H1 (cell line): ENCODE measurements around the gene SYNJ2BP. TPM values are rescaled to one million over a fixed set of nuclear protein-coding genes. Genes with fewer than 3 reads are reported as not detected.

Experiments used
- CTCF ChIA-PET: fragments of 300-600 bp; sonication (Branson Sonifier 250); formaldehyde crosslinking; loops from one replicate; lab custom pipeline; 2021; ENCODE audit not compliant: partially characterized antibody; lab: Charles Lee
- POLR2A ChIA-PET: fragments of 300-600 bp; sonication (Branson Sonifier 250); formaldehyde crosslinking; loops from one replicate; lab custom pipeline; 2021; ENCODE audit warnings: inconsistent platforms; ENCODE audit not compliant: partially characterized antibody; lab: Charles Lee
- DNase-seq, 2 experiments: peaks; one replicate each; pipeline versions ENCODE4 v3.0.0 to v3.0.0-alpha.2; 2010 to 2022; ENCODE audit warnings: low spot score in 2 of 2, low read depth in 1 of 2, mixed read lengths in 1 of 2
- FAIRE-seq: peaks from 2 replicates; lab custom pipeline; 2011; peaks lifted over from hg19 to GRCh38; lab: Jason Lieb, UNC
- H2AFZ ChIP-seq: 2 replicates; pipeline ENCODE4 v1.8.1; 2012; ENCODE audit warnings: low read length, inconsistent platforms
- H2AK5ac ChIP-seq: 2 replicates; pipeline ENCODE4 v1.6.1; 2013; ENCODE audit warnings: low read depth, low read length
- H2BK120ac ChIP-seq: replicated peaks from 2 replicates; pipeline ENCODE3; 2013; ENCODE audit warnings: low read depth, low read length, inconsistent platforms
- H2BK12ac ChIP-seq: 2 replicates; pipeline ENCODE4 v1.6.1; 2013; ENCODE audit warnings: low read depth, low read length
- H2BK15ac ChIP-seq: 2 replicates; pipeline ENCODE4 v1.6.1; 2013; ENCODE audit warnings: low read length
- H2BK20ac ChIP-seq: 2 replicates; pipeline ENCODE4 v1.6.1; 2013; ENCODE audit warnings: low read length
- H2BK5ac ChIP-seq: 2 replicates; pipeline ENCODE4 v1.6.1; 2013; ENCODE audit warnings: low read depth, low read length
- H3K14ac ChIP-seq: 2 replicates; pipeline ENCODE4 v1.6.1; 2013; ENCODE audit warnings: inconsistent platforms; ENCODE audit not compliant: insufficient read length
- H3K18ac ChIP-seq: 2 replicates; pipeline ENCODE4 v1.6.1; 2013; ENCODE audit warnings: low read length; ENCODE audit errors: extremely low read depth
- H3K23ac ChIP-seq: 2 replicates; pipeline ENCODE4 v1.6.1; 2013; ENCODE audit warnings: inconsistent platforms; ENCODE audit not compliant: insufficient read length
- H3K23me2 ChIP-seq: 2 replicates; pipeline ENCODE4 v1.6.1; 2013; ENCODE audit warnings: low read depth, low read length
- H3K27ac ChIP-seq: 2 replicates; pipeline ENCODE4 v1.6.1; 2011; ENCODE audit warnings: low read depth, low read length, inconsistent platforms
- H3K27me3 ChIP-seq, 4 experiments: replicated peaks in 1 of 4; 1 replicate in 1 of 4; 2 replicates in 3 of 4; pipeline versions ENCODE4 v1.6.1 to v1.8.1; 2011 to 2013; ENCODE audit warnings: low read length in 3 of 4, mild to moderate bottlenecking in 3 of 4, inconsistent platforms in 2 of 4, mixed read lengths in 2 of 4, moderate library complexity in 1 of 4; ENCODE audit not compliant: control insufficient read depth in 3 of 4, insufficient read depth in 3 of 4; ENCODE audit errors: extremely low read depth in 1 of 4
- H3K36me3 ChIP-seq, 4 experiments: 2 replicates each; pipeline versions ENCODE4 v1.6.1 to v1.8.1; 2011 to 2013; ENCODE audit warnings: mild to moderate bottlenecking in 4 of 4, low read length in 3 of 4, moderate library complexity in 2 of 4, control low read depth in 1 of 4, inconsistent platforms in 1 of 4; ENCODE audit not compliant: insufficient read depth in 4 of 4, control insufficient read depth in 2 of 4
- H3K4ac ChIP-seq: replicated peaks from 2 replicates; pipeline ENCODE3; 2013; ENCODE audit warnings: low read length, low read depth, mixed read lengths, inconsistent platforms; ENCODE audit not compliant: insufficient read length
- H3K4me1 ChIP-seq, 4 experiments: replicated peaks in 1 of 4; 1 replicate in 1 of 4; 2 replicates in 3 of 4; pipeline versions ENCODE4 v1.6.1 to v1.8.1; 2011 to 2013; ENCODE audit warnings: low read length in 3 of 4, inconsistent platforms in 2 of 4, mixed read lengths in 1 of 4; ENCODE audit not compliant: insufficient read depth in 4 of 4, control insufficient read depth in 3 of 4
- H3K4me2 ChIP-seq, 2 experiments: 2 replicates each; pipeline versions ENCODE4 v1.6.1 to v1.8.1; 2011 to 2013; ENCODE audit warnings: low read depth in 2 of 2, low read length in 2 of 2, control low read depth in 1 of 2, inconsistent platforms in 1 of 2, mild to moderate bottlenecking in 1 of 2; ENCODE audit not compliant: insufficient read depth in 1 of 2
- H3K4me3 ChIP-seq, 4 experiments: fragments of 200-600, 300-600 bp in 1 of 4; sonication (generic), shearing (Covaris generic), sonication (Bioruptor Twin) in 1 of 4; 2 replicates each; pipeline versions ENCODE4 v1.5.1 to v1.8.1; 2011 to 2016; ENCODE audit warnings: low read length in 4 of 4, low read depth in 3 of 4, control low read depth in 2 of 4, inconsistent platforms in 2 of 4, mild to moderate bottlenecking in 2 of 4, mixed read lengths in 1 of 4, moderate library complexity in 1 of 4; ENCODE audit not compliant: insufficient read depth in 2 of 4; ENCODE audit errors: extremely low read depth in 1 of 4
- H3K56ac ChIP-seq: replicated peaks from 2 replicates; pipeline ENCODE3; 2013; ENCODE audit warnings: low read depth, mild to moderate bottlenecking, mixed read lengths, low read length, inconsistent platforms; ENCODE audit not compliant: insufficient read length
- H3K79me1 ChIP-seq: 2 replicates; pipeline ENCODE4 v1.6.1; 2013; ENCODE audit warnings: low read depth, low read length, control low read depth
- H3K79me2 ChIP-seq, 2 experiments: 2 replicates each; pipeline versions ENCODE4 v1.6.1 to v1.8.1; 2012 to 2013; ENCODE audit warnings: low read length in 2 of 2, mild to moderate bottlenecking in 2 of 2, inconsistent platforms in 1 of 2; ENCODE audit not compliant: insufficient read depth in 2 of 2, control insufficient read depth in 1 of 2
- H3K9ac ChIP-seq, 4 experiments: replicated peaks in 1 of 4; 1 replicate in 1 of 4; 2 replicates in 3 of 4; pipeline versions ENCODE4 v1.6.1 to v1.8.1; 2011 to 2013; ENCODE audit warnings: low read depth in 3 of 4, low read length in 3 of 4, control low read depth in 2 of 4, mild to moderate bottlenecking in 2 of 4, moderate library complexity in 2 of 4, inconsistent platforms in 1 of 4; ENCODE audit errors: extremely low read depth in 1 of 4
- H3K9me3 ChIP-seq, 2 experiments: 2 replicates each; pipeline versions ENCODE4 v1.6.1 to v1.8.1; 2012 to 2013; ENCODE audit warnings: mild to moderate bottlenecking in 2 of 2, moderate library complexity in 2 of 2, control low read depth in 1 of 2, inconsistent platforms in 1 of 2, low read depth in 1 of 2, low read length in 1 of 2, mixed read lengths in 1 of 2; ENCODE audit not compliant: insufficient read depth in 2 of 2
- H4K20me1 ChIP-seq, 2 experiments: replicated peaks in 1 of 2; 2 replicates each; pipeline versions ENCODE3 to v1.8.1; 2011 to 2013; ENCODE audit warnings: inconsistent platforms in 2 of 2, low read length in 2 of 2, mild to moderate bottlenecking in 1 of 2; ENCODE audit not compliant: insufficient read depth in 2 of 2, control insufficient read depth in 1 of 2
- H4K5ac ChIP-seq: 2 replicates; pipeline ENCODE4 v1.6.1; 2013; ENCODE audit warnings: low read length, low read depth, mixed read lengths, inconsistent platforms; ENCODE audit not compliant: insufficient read length
- H4K8ac ChIP-seq: 2 replicates; pipeline ENCODE4 v1.8.0; 2013; ENCODE audit warnings: mild to moderate bottlenecking, moderate library complexity, low read length, inconsistent platforms; ENCODE audit not compliant: insufficient read depth; ENCODE audit errors: extremely low read depth
- H4K91ac ChIP-seq: replicated peaks from 2 replicates; pipeline ENCODE3; 2013; ENCODE audit warnings: low read length, mixed read lengths, inconsistent platforms; ENCODE audit not compliant: insufficient read length
- ATF2 ChIP-seq: IDR thresholded peaks from 2 replicates; pipeline ENCODE4 v1.6.1; 2012; ENCODE audit warnings: low read length, inconsistent platforms
- CHD2 ChIP-seq: IDR thresholded peaks from 2 replicates; pipeline ENCODE4 v1.6.1; 2012; ENCODE audit warnings: low read length, improper control_type of control experiment
- CTBP2 ChIP-seq: IDR thresholded peaks from 2 replicates; pipeline ENCODE4 v1.7.0; 2011; ENCODE audit warnings: borderline replicate concordance, mild to moderate bottlenecking, moderate library complexity, mixed read lengths, low read length; ENCODE audit not compliant: insufficient read depth, insufficient read length
- EZH2 ChIP-seq: fragments of 200-600 bp; sonication (generic); IDR thresholded peaks from 2 replicates; pipeline ENCODE4 v1.7.1; 2012; ENCODE audit warnings: low read depth, mild to moderate bottlenecking, moderate library complexity, low read length, inconsistent platforms; ENCODE audit not compliant: severe bottlenecking
- KDM4A ChIP-seq: IDR thresholded peaks from one replicate; pipeline ENCODE4 v1.7.1; 2012; ENCODE audit warnings: low read depth, mild to moderate bottlenecking, moderate library complexity, low read length, inconsistent platforms; ENCODE audit not compliant: severe bottlenecking
- RAD21 ChIP-seq, 2 experiments: IDR thresholded peaks in 1 of 2; conservative IDR thresholded peaks in 1 of 2; 2 replicates each; pipeline ENCODE4 v1.6.1; 2011; ENCODE audit warnings: low read depth in 2 of 2, low read length in 2 of 2, improper control_type of control experiment in 1 of 2, inconsistent platforms in 1 of 2, mild to moderate bottlenecking in 1 of 2, moderate library complexity in 1 of 2
- SP4 ChIP-seq: IDR thresholded peaks from 2 replicates; pipeline ENCODE4 v1.6.1; 2012; ENCODE audit warnings: low read length, inconsistent platforms
- SUZ12 ChIP-seq: fragments of 200-600 bp; sonication (generic); IDR thresholded peaks from 2 replicates; pipeline ENCODE4 v1.6.1; 2012; ENCODE audit warnings: mild to moderate bottlenecking, inconsistent platforms, low read length, moderate library complexity, mixed read lengths
- WGBS, 2 experiments: shearing (Covaris generic) in 1 of 2; methylation state at CpG; one replicate each; pipeline versions ENCODE4 v1.1.6 to v1.1.7; 2013 to 2015; ENCODE audit warnings: low lambda C conversion rate in 2 of 2, mixed read lengths in 2 of 2, inconsistent platforms in 1 of 2, low coverage in 1 of 2, missing lambda C conversion rate in 1 of 2; ENCODE audit not compliant: insufficient replicate concordance in 2 of 2, insufficient coverage in 1 of 2, insufficient read length in 1 of 2; ENCODE audit errors: extremely low coverage in 1 of 2, missing lambda C conversion rate in 1 of 2; 5-methylcytosine and 5-hydroxymethylcytosine counted together
- polyA plus RNA-seq, 7 experiments: library from polyadenylated mRNA; depleted of rRNA in 3 of 7; stranded (reverse) in 5 of 7; unstranded in 2 of 7; fragments of >200 nt in 5 of 7; fragments of 200-250 nt in 2 of 7; gene quantifications; 1 replicate in 5 of 7; 2 replicates in 1 of 7; 4 replicates in 1 of 7; pipeline versions ENCODE4 v1.2.1 to v1.2.3, GENCODE V29; 2011 to 2013; ENCODE audit warnings: missing spikeins in 2 of 7, mixed read lengths in 2 of 7
- total RNA-seq: library from RNA; stranded (reverse); fragmentation: NEBNext Ultra II Directional; extraction: Animal tissue kit (Norgen Biotek cat#: 25700); gene quantifications from 2 replicates; pipeline ENCODE4 v1.2.1, GENCODE V29; 2021

SYNJ2BP gene
- total and polyA plus RNA-seq, 2 of the 8 experiments (the other 6 are each of a cell fraction or from before 2014, with no cell fraction given) = 9.6 to 30.6 TPM

- no peak overlapping the region for H2BK120ac ChIP-seq
- no peak overlapping the region for H3K14ac ChIP-seq
- H3K4me2 ChIP-seq = no peak overlapping the region
- no peak overlapping the region for H3K18ac ChIP-seq
- 88% methylated on average over 4 of the region's 4 CpGs; no CpG with 5 or more reads in 1 of the 2 experiments for WGBS, 2 experiments
- no peak overlapping the region for H3K4me3 ChIP-seq
- H2AK5ac ChIP-seq = no peak overlapping the region
- FAIRE-seq (no peak), DNase-seq (no peak)
- no peaks in the 10 kb centered on the region for H3K9me3 ChIP-seq
- no peak overlapping the region for H4K8ac ChIP-seq
- TF ChIP-seq RAD21 (IDR thresholded peaks at IDR 0.05 in 1 of 2, conservative IDR thresholded peaks at IDR 0.05 in 1 of 2; ENCODE audit: low read depth in 2 of 2, low read length in 2 of 2) = no peak
- no peak for TF ChIP-seq EZH2
- TF ChIP-seq SP4 = no peak
- TF ChIP-seq ATF2 = no peak
- no peak for TF ChIP-seq CHD2
- no peak for TF ChIP-seq SUZ12
- TF ChIP-seq CTBP2 = no peak
- no peak for TF ChIP-seq KDM4A
- H2BK20ac ChIP-seq = no peak overlapping the region
- peaks cover 0 to 58% of the 10 kb centered on the region in 2 experiments; a peak in 2 of 4 replicates for H3K79me2 ChIP-seq
- no peak overlapping the region for H3K9ac ChIP-seq
- H4K5ac ChIP-seq = no peak overlapping the region
- H4K20me1 ChIP-seq = peaks cover 5 to 6% of the 10 kb centered on the region in 2 experiments
- H3K27ac ChIP-seq = no peak overlapping the region
- ChIA-PET CTCF (interaction anchor here (0.6 kb wide), 1 partner anchor 525 kb away, joined by 3 read pairs; no protein-coding TSS in a partner anchor), POLR2A (interaction anchor here (0.8 kb wide), 1 partner anchor 22 kb away, joined by 3 read pairs; no protein-coding TSS in a partner anchor)
- H3K23me2 ChIP-seq = no peaks in the 10 kb centered on the region
- no peak overlapping the region for H2BK5ac ChIP-seq
- H3K79me1 ChIP-seq = peaks cover 2% of the 10 kb centered on the region; the same call in 1 of the 2 replicates
- H4K91ac ChIP-seq = no peak overlapping the region
- H2AFZ ChIP-seq = no peak overlapping the region
- H3K23ac ChIP-seq = no peak overlapping the region
- H3K4ac ChIP-seq = no peak overlapping the region
- H2BK12ac ChIP-seq = no peak overlapping the region
- no peaks in the 10 kb centered on the region for H3K27me3 ChIP-seq
- H3K36me3 ChIP-seq = peaks cover 0 to 9% (median 0%) of the 10 kb centered on the region in 4 experiments; a peak in 1 of 8 replicates
- H3K56ac ChIP-seq = no peak overlapping the region
- no peak overlapping the region for H2BK15ac ChIP-seq
- peaks cover 1 to 4% (median 2%) of the 10 kb centered on the region in 4 experiments; a peak in 4 of 7 replicates for H3K4me1 ChIP-seq
Measured at GRCh38 chr14:70407621-70408020, 9.3 kb downstream of the SYNJ2BP start.
